Measurements from ENCODE around the gene ROCK1. TPM values are rescaled to one million over a fixed set of nuclear protein-coding genes. Genes with fewer than 3 reads are reported as not detected.

Gene ROCK1
- total and polyA plus RNA-seq, 4 donors, result 7.4 to 28.7 (median 18.7) TPM

DNA sequence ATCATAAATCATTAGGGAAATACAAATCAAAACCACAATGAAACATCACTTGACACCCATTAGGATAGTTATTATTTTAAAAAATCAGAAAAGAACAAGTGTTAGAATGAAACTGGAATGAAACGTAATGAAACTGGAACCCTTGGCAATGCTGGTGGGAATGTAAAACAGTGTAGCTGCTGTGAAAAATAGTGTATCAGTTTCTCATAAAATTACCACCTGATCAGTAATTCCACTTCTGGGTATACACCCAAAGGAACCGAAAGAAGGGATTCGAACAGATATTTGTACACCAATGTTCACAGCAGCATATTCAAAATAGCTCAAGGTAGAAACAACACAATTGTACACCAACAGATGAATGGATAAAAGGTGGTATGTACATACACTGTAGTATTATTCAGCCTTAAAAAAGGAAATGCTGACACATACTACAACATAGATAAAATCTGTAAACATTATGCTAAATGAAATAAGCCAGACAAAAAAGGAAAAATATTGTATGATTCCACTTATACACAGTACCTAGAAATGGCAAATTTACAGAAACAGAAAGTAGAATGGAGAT is 27.0 kb downstream of the ROCK1 start (continued):
- TF ChIP-seq, protein P1, sequence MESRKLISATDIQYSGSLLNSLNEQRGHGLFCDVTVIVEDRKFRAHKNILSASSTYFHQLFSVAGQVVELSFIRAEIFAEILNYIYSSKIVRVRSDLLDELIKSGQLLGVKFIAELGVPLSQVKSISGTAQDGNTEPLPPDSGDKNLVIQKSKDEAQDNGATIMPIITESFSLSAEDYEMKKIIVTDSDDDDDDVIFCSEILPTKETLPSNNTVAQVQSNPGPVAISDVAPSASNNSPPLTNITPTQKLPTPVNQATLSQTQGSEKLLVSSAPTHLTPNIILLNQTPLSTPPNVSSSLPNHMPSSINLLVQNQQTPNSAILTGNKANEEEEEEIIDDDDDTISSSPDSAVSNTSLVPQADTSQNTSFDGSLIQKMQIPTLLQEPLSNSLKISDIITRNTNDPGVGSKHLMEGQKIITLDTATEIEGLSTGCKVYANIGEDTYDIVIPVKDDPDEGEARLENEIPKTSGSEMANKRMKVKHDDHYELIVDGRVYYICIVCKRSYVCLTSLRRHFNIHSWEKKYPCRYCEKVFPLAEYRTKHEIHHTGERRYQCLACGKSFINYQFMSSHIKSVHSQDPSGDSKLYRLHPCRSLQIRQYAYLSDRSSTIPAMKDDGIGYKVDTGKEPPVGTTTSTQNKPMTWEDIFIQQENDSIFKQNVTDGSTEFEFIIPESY (IDR thresholded peaks at IDR 0.05), result no peak
- TF ChIP-seq, protein P2, sequence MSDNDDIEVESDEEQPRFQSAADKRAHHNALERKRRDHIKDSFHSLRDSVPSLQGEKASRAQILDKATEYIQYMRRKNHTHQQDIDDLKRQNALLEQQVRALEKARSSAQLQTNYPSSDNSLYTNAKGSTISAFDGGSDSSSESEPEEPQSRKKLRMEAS (IDR thresholded peaks at IDR 0.05), result no peak
- TF ChIP-seq JUND (IDR thresholded peaks at IDR 0.05) (no peak), CTCF (IDR thresholded peaks at IDR 0.05; ENCODE audit: low read depth, low read length, missing input control) (no peak), RAD21 (IDR thresholded peaks at IDR 0.05) (no peak), NR2F2 (IDR thresholded peaks at IDR 0.05) (no peak)

GRCh38 chr18:21083017-21083416 is 28.6 kb downstream of the ROCK1 start:
- H3K9me3 ChIP-seq (ENCODE audit: control insufficient read depth in 4 of 4, low read length in 3 of 4), result peaks cover 0 to 2% (median 0%) of the 10 kb centered on the region in 4 donors
- TF ChIP-seq YY1 (IDR thresholded peaks at IDR 0.05), result no peak
- no peak for TF ChIP-seq EGR1 (IDR thresholded peaks at IDR 0.05; ENCODE audit: low read depth in 2 of 2)
- no peak for TF ChIP-seq SP1 (IDR thresholded peaks at IDR 0.05)
- TF ChIP-seq ATF3 (IDR thresholded peaks at IDR 0.05), result no peak
- TF ChIP-seq HNF4G (IDR thresholded peaks at IDR 0.05), result no peak
- no peak for TF ChIP-seq RXRA (IDR thresholded peaks at IDR 0.05)
- TF ChIP-seq FOXA2 (IDR thresholded peaks at IDR 0.05), result no peak
- TF ChIP-seq, protein P1 (IDR thresholded peaks at IDR 0.05), result no peak
- no peak for TF ChIP-seq REST (IDR thresholded peaks at IDR 0.05)
- no peak for TF ChIP-seq TAF1 (conservative IDR thresholded peaks at IDR 0.05)
- TF ChIP-seq HNF4A (conservative IDR thresholded peaks at IDR 0.05), result no peak
- no peak for TF ChIP-seq RAD21 (IDR thresholded peaks at IDR 0.05)
- TF ChIP-seq GABPA (IDR thresholded peaks at IDR 0.05 in 1 of 2, conservative IDR thresholded peaks at IDR 0.05 in 1 of 2), result no peak
- TF ChIP-seq, protein P2 (IDR thresholded peaks at IDR 0.05), result no peak
- TF ChIP-seq JUND (IDR thresholded peaks at IDR 0.05), result no peak
- H3K4me1 ChIP-seq (ENCODE audit: control insufficient read depth in 4 of 4, insufficient read depth in 4 of 4, low read length in 3 of 4), result peaks cover 1 to 16% (median 6%) of the 10 kb centered on the region in 4 donors

More at GRCh38 chr18:21083017-21083416, 28.6 kb downstream of the ROCK1 start:
- Histone ChIP-seq H3K36me3 (ENCODE audit: control insufficient read depth in 4 of 4, insufficient read depth in 3 of 4, low read depth in 1 of 4, low read length in 3 of 4) (no peaks in the 10 kb centered on the region), H3K27me3 (ENCODE audit: control insufficient read depth in 4 of 4, insufficient read depth in 4 of 4, low read length in 3 of 4) (no peaks in the 10 kb centered on the region), H3K9ac (ENCODE audit: low read depth in 1 of 2, low read length in 2 of 2) (no peak overlapping the region), H3K4me3 (ENCODE audit: low read depth in 1 of 3, low read length in 3 of 3) (no peak overlapping the region), H3K27ac (ENCODE audit: low read depth in 1 of 2, low read length in 2 of 2) (no peak overlapping the region)
- DNase-seq (ENCODE audit: low spot score), result no peak

All from liver (tissue), 9 donors.